GM19395 (cell line): ENCODE measurements around the gene KAT7.

Experiments
- ATAC-seq: cut with Tn5 transposase; IDR thresholded peaks from one replicate; pipeline ENCODE4 v1.9.1; 2021; ENCODE audit warnings: mild to moderate bottlenecking, moderate library complexity; ENCODE audit not compliant: unreplicated experiment

KAT7 gene

GRCh38 chr17:49866882-49867413 is 78.5 kb downstream of the KAT7 start:
- ATAC-seq, result no peak

DNA sequence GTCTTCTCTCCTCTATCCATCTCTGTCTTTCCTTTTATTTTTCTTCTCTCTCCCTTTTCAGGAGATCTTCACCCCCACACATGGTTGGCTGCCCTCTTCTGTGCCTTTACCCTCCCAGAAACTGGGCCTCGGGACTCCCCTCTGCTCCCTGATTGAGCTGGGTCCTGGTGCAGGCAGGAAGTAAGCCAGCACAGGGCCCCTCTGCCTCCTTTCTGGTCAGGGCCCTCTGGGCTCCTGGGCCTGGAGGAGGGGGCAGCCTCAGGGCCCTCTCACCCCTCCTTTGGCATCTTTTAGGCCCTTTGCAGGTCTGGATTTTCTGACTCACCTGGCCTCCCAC is 80.5 kb downstream of the KAT7 start:
- ATAC-seq, result no peak

DNA sequence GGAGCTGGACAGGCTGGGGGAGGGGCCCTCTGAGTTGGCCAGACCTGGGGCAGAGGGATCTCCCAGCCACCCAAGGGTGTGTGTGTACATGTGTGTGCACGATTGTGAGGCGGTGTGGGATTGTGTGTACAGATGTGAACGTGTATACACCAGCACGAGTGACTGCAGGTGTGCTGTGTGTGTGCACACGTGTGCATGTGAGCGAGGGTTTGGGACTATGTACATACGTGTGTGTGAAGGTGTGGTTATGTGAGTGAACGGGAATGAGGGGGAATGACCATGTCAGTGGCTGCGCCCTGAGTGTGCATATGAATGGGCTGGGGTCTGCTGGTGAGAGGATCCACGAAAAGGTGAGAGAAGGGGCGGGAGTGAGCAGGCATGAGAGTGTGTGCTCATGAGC is 81.8 kb downstream of the KAT7 start:
- ATAC-seq, result no peak

- no peak for ATAC-seq
These were observed 82.7 kb downstream of the KAT7 start for GRCh38 chr17:49871211-49871610.

DNA sequence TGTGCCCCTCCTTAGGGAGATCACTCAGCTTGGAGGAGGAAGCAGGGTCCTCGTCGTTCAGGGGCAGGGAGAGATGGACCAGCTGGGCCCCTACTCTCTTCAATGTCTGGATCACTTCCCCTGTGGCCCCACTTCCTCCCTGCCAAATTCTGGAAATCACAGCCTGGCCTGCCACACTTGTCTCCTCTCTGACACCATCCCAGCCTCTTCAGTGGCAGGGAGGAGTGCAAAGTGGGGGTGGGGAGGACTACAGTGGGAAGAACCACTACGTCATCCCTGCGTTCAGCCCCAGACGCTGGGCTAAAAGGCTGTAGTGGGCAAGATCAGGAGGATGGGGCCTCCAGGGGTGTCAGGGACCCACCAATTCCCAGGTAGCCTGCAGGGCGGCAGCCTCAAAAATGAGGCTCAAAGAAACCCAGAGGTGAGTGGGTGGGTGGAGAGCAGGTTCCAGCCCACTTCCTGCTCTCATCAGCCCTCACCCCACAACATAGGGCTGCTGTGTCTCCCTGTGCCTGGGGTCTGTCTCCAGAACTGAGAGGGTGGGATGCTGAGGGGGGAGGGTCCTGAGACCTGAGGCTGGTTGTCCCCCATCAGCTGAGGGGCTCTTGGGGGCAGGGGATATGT is 84.4 kb downstream of the KAT7 start:
- no peak for ATAC-seq

DNA sequence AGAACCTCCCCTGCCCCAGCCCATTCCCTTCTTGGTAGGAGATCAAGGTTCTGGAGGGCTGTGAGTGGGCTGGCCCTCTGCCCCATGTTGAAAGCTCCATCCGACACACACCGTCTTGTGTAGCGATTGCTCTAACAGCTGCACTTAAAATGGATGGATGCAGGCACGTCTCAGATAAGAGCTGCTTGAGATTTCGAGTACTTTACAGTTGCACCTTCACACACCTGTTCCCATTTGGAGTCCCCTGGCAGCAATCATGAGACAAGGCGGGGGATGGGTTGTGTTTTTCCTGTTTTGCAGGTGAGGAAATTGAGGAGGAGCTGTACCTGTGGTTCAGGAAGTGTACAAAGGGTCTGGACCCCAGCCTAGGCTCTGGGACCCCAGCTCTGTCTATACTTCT is 85.0 kb downstream of the KAT7 start:
- ATAC-seq, result no peak

- no peak for ATAC-seq
These were observed 85.4 kb downstream of the KAT7 start for GRCh38 chr17:49873926-49874325.

- ATAC-seq, result no peak
These were observed 86.4 kb downstream of the KAT7 start for GRCh38 chr17:49874911-49875310.

- ATAC-seq, result no peak
These were observed 87.2 kb downstream of the KAT7 start for GRCh38 chr17:49875685-49876084.

DNA sequence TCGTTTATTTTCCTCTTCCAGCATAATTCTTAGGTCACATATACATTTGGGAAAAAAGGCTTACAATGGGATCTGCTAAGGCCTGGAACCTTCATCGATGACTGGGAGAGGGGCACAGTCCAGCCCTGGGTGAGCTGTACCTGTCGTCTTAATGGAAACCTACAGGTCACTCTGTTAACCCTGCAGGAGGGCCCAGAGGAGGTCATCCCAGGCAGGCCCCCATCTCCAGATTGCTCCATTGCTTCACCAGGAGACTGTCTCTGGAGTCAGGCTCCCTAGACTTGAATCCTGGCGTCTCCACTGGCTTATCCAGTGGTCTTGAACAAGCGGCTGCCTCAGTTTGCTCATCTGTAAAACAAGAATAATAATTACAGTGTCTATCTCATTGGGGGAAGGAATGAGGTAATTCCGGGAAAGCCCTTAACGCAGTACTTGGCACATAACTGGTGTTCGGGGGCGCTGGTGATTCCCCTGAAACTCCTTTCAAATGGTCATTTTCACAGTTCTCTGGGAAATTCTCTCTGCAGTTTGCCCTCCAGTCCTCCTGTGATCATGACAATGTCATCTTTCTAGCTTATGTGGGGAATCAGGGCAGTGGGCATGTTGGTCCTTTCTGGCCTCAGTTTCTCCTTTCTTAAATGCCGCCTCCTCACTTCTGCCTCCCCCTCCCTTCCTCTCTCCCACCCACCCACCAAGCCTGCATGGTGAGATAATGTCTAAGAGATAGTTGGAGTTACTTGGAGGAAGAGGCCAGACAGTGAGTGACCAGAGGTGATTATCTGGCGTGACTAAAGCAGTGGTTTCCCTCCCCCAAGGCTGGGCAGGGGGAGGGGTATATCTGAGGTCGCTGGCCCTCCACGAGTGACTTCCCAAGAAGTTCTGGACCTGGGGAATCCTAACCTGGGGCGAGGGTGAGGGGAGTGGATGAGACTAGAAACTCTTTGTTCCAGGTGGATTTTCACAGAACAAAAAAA is 90.7 kb downstream of the KAT7 start:
- ATAC-seq, result no peak

- no peak for ATAC-seq
These were observed 92.0 kb downstream of the KAT7 start for GRCh38 chr17:49880291-49881053.

DNA sequence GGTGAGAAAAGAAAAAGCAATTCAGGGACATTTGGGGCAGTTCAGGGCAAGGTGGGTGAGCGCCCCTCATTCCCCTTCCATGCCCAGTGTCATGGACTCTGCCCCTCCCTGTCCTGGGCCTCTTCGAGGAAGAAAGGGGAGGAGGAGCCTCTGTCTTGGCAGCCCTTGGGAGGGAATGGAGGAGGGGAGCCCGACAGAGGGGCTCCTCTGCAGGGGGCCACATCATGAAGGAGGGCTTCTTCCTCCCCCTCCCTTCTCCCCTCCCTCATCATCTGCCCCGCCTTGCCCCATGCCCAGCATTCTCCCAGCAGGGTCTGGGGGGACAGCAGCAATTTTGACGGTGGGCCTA is 92.5 kb downstream of the KAT7 start:
- ATAC-seq, result no peak

DNA sequence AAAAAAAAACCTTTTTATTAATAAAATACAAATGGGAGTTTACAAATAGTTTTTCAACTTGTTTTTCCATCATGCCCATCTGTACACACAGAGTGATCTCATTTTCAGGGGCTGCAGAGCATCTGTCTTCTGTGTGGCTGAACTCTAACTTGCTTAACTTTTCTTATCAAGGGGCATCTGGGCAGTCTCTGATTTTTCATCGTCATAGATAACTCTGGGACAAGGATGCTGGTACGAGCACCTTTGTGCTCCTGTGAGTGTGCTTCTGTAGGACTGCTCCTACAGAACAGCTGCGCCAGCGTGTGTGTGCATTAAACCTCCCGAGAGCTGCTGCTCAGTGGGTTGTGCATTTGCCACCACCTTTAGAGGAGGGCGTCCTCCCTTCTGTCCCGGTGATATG is 94.0 kb downstream of the KAT7 start:
- no peak for ATAC-seq
